MCF 10A (cell line): ENCODE data around the gene IL1R2. TPM values are rescaled to one million over a fixed set of nuclear protein-coding genes. Genes with fewer than 3 reads are reported as not detected.

ENCODE experiments used
- BruUV-seq: library from RNA; stranded (reverse); fragments of 400-500 nt; replicated peaks from 2 replicates; lab custom pipeline; 2021; lab: Mats Ljungman, UMichigan
- CTCF ChIA-PET: fragments of 300-600 bp; sonication (Branson Sonifier 250); formaldehyde crosslinking; extraction: SDS; loops from one replicate; lab custom pipeline; 2021; ENCODE audit warnings: antibody characterized with exemption, inconsistent platforms; lab: Yijun Ruan, JAX
- POLR2A ChIA-PET: fragments of 300-600, 350-650 bp; sonication (Branson Sonifier 250); formaldehyde crosslinking; extraction: SDS; loops from one replicate; lab custom pipeline; 2020; ENCODE audit warnings: antibody characterized with exemption, inconsistent platforms; lab: Yijun Ruan, JAX
- DNase-seq: peaks from one replicate; pipeline ENCODE4 v3.0.0-alpha.2; 2018; ENCODE audit not compliant: unreplicated experiment
- H3K27ac Mint-ChIP-seq: one replicate; pipeline ENCODE4 v1.8.0; 2022; ENCODE audit warnings: mild to moderate bottlenecking, low read depth, mixed read lengths; ENCODE audit not compliant: unreplicated experiment
- H3K27me3 Mint-ChIP-seq: one replicate; pipeline ENCODE4 v1.8.0; 2022; ENCODE audit warnings: mixed read lengths; ENCODE audit not compliant: insufficient read depth, unreplicated experiment
- H3K36me3 Mint-ChIP-seq: one replicate; pipeline ENCODE4 v1.8.0; 2022; ENCODE audit warnings: mild to moderate bottlenecking, moderate library complexity, mixed read lengths; ENCODE audit not compliant: insufficient read depth, unreplicated experiment
- H3K4me1 Mint-ChIP-seq: one replicate; pipeline ENCODE4 v1.8.0; 2022; ENCODE audit warnings: mixed read lengths; ENCODE audit not compliant: insufficient read depth, unreplicated experiment
- H3K4me3 Mint-ChIP-seq: one replicate; pipeline ENCODE4 v1.8.0; 2022; ENCODE audit warnings: mild to moderate bottlenecking, moderate library complexity, mixed read lengths; ENCODE audit not compliant: unreplicated experiment
- H3K9me3 Mint-ChIP-seq: one replicate; pipeline ENCODE4 v1.8.0; 2022; ENCODE audit warnings: mixed read lengths; ENCODE audit not compliant: unreplicated experiment
- intact Hi-C: fragments of 100-400 bp; cut with micrococcal nuclease; formaldehyde crosslinking; loops from 2 replicates; pipeline ENCODE4 v1.14.1; 2022
- total RNA-seq: library from RNA; stranded (reverse); gene quantifications from 2 replicates; pipeline ENCODE4 v1.2.3, GENCODE V29; 2022
- TF ChIP-seq, protein P1 (sequence below): fragments of 200-600 bp; IDR thresholded peaks from one replicate; pipeline ENCODE4 v1.8.0; 2022; ENCODE audit warnings: antibody characterized with exemption, mild to moderate bottlenecking; ENCODE audit not compliant: unreplicated experiment

Gene IL1R2
- total RNA-seq, 1 experiment from 2014 or later = not detected

DNA sequence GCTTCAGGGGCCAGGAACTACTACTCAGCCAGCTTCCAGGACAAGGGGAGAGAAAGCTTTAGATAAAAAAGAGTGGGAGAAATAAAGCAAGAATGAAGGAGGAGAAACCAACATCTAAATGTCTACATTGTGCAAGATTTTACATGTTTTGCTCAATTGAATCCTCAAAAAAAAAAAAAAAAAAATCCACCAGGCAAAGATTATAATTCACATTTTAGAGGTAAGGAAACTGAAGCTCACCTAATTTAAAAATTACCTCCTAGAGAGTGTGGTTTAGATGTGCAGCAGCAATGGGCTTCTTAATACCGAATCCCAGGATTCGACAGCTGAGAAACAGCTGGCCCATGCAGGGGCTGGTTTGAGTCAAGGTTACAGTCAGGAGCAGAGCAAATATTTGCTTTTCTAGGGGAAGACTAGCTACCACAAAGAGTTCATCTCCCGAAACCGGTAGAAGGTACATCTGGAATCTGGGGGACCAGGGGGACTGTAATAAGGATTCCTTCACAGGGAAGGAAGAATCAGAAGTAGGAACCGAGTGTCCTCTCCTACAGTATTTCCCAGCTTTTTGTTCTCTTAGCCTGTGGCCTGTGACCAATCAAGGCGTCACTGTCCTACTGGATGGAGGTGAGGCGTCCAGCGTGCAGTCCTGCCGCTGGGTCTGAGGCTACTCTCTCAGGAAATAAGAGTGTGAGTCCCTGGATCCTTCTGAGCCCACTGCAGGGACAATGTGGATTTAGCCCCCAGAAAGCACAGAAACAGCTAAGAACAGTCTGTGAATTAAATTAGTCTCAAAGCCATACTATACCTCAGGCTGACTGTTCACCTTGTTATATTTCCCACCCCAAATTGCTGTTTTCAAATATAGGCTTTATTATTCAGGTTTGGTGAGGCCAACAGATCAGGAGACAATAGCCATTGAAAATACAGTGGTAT is 42.3 kb downstream of the IL1R2 start:
- ChIA-PET CTCF (interaction anchor here (0.6 to 3.2 kb wide), 12 partner anchors 8 to 418 kb away, joined by 3 to 18 read pairs (median 3); no protein-coding TSS in a partner anchor), POLR2A (interaction anchor here (0.6 to 4.2 kb wide), 14 partner anchors 9 to 703 kb away, joined by 3 to 23 read pairs (median 4); a partner anchor contains a TSS)
- intact Hi-C loops = no loop called here
- Mint-ChIP-seq H3K4me3 (peak overlapping the region; percentile 54), H3K36me3 (no peaks in the 10 kb centered on the region), H3K27me3 (no peaks in the 10 kb centered on the region), H3K4me1 (peaks cover 21% of the 10 kb centered on the region), H3K9me3 (peaks cover 7% of the 10 kb centered on the region), H3K27ac (peak overlapping the region; percentile 86)
- BruUV-seq = no TSS peak
- TF ChIP-seq, protein P1, sequence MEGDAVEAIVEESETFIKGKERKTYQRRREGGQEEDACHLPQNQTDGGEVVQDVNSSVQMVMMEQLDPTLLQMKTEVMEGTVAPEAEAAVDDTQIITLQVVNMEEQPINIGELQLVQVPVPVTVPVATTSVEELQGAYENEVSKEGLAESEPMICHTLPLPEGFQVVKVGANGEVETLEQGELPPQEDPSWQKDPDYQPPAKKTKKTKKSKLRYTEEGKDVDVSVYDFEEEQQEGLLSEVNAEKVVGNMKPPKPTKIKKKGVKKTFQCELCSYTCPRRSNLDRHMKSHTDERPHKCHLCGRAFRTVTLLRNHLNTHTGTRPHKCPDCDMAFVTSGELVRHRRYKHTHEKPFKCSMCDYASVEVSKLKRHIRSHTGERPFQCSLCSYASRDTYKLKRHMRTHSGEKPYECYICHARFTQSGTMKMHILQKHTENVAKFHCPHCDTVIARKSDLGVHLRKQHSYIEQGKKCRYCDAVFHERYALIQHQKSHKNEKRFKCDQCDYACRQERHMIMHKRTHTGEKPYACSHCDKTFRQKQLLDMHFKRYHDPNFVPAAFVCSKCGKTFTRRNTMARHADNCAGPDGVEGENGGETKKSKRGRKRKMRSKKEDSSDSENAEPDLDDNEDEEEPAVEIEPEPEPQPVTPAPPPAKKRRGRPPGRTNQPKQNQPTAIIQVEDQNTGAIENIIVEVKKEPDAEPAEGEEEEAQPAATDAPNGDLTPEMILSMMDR = no peak
- no peak for DNase-seq

DNA sequence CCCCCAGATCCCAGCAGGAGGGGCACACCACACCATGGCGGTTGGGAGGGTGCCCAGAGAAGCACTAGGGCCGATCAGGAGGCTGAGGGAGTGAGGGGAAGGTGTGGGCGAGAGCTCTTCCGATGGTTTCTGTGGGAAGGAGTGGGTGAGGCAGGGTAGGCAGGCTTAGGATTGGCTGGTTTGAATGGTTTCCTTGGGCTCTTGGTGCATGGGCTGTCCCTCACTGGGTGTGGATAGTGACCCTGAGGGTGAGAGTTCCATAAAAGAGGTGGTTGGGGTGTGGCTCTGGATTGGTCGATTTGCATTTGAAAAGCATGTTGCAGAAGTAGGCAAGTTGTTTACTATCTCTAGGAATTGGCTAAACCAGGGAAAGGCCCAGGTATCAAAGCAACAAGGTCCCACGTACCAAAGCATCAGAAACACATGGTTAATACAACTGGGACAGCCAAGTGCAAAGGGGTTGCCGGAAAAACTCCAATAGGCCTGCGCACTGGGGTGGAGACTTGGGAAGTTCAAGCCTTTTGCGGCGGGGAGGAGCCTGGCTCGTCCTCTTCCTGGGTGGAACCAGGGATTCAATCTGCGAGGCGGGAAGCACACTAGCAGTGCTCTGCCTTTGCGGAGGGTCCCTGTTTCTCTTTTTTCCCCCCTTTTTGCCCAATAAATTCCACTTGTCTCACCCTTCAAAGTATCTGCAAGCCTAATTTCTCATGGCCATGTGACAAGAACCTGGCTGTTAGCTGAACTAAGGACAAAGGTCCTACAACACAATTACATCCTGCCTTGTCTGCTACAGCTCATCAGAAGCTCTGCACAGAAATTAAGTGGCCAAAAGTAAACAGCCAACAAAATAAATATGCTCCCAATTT is 43.2 kb downstream of the IL1R2 start:
- intact Hi-C loops = no loop called here
- DNase-seq = no peak
- no TSS peak for BruUV-seq
- no peak overlapping the region for H3K4me3 Mint-ChIP-seq
- no peaks in the 10 kb centered on the region for H3K27me3 Mint-ChIP-seq
- ChIA-PET POLR2A (interaction anchor here (0.6 to 4.2 kb wide), 4 partner anchors 15 to 1194 kb away, joined by 3 to 23 read pairs (median 4); no protein-coding TSS in a partner anchor), CTCF (interaction anchor here (0.6 to 2.1 kb wide), 7 partner anchors 9 to 414 kb away, joined by 3 to 18 read pairs (median 4); no protein-coding TSS in a partner anchor)
- peaks cover 3% of the 10 kb centered on the region for H3K9me3 Mint-ChIP-seq
- H3K4me1 Mint-ChIP-seq = peaks cover 21% of the 10 kb centered on the region
- H3K27ac Mint-ChIP-seq = no peak overlapping the region
- TF ChIP-seq, protein P1 = no peak
- no peaks in the 10 kb centered on the region for H3K36me3 Mint-ChIP-seq

DNA sequence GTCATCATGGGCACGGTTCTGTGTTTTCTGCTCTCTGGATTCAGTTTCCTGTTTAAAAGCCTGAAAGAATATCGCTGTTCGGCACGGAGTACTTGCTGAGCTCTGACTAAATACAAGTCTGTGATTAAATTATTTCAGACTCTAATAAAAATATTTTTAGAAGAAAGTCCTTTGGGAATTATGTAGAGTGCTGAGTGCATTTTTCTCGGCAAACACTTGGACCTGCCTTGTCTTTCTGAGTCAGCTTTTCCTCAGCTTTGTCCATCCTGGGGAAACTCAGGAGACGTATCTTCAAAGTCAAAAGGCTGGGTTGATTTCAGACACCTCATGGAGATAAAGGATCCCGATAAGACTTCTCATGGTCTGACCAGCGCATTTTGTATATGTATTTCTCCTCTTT is 45.9 kb downstream of the IL1R2 start:
- DNase-seq = no peak
- Mint-ChIP-seq H3K4me3 (no peak overlapping the region), H3K27ac (no peak overlapping the region), H3K36me3 (no peaks in the 10 kb centered on the region), H3K9me3 (peaks cover 7% of the 10 kb centered on the region), H3K27me3 (no peaks in the 10 kb centered on the region), H3K4me1 (peaks cover 36% of the 10 kb centered on the region)
- TF ChIP-seq, protein P1 = no peak
- intact Hi-C loops = no loop called here
- ChIA-PET CTCF (interaction anchor here (0.5 to 1.6 kb wide), 5 partner anchors 12 to 203 kb away, joined by 3 to 6 read pairs (median 5); no protein-coding TSS in a partner anchor), POLR2A (interaction anchor here (0.6 to 1.0 kb wide), 3 partner anchors 25 to 128 kb away, joined by 3 read pairs; no protein-coding TSS in a partner anchor)
- no TSS peak for BruUV-seq
